BJ (cell line): Measurements from ENCODE around the gene C3. TPM values are rescaled to one million over a fixed set of nuclear protein-coding genes. Genes with fewer than 3 reads are reported as not detected.
A peak's percentile ranks its signal among the peaks of the same experiment; 100 is the strongest.

ENCODE experiments used
- CTCF ChIA-PET: fragments of 350-600 bp; formaldehyde crosslinking; extraction: SDS; loops from one replicate; lab custom pipeline; 2021; ENCODE audit warnings: antibody characterized with exemption, inconsistent platforms; lab: Yijun Ruan, JAX
- POLR2A ChIA-PET: fragments of 300-600 bp; sonication (Branson Sonifier 250); formaldehyde crosslinking; extraction: SDS; loops from one replicate; lab custom pipeline; 2021; ENCODE audit warnings: antibody characterized with exemption; lab: Charles Lee
- DNase-seq: peaks from one replicate; pipeline ENCODE4 v3.0.0-alpha.2; 2011; ENCODE audit warnings: low read depth
- H3K27me3 ChIP-seq: 2 replicates; pipeline ENCODE4 v1.6.0; 2011; ENCODE audit warnings: low read length; ENCODE audit not compliant: control insufficient read depth, insufficient read depth
- H3K36me3 ChIP-seq: 2 replicates; pipeline ENCODE4 v1.5.1; 2011; ENCODE audit warnings: low read length; ENCODE audit not compliant: control insufficient read depth, insufficient read depth
- H3K4me3 ChIP-seq: 2 replicates; pipeline ENCODE4 v1.5.1; 2011; ENCODE audit warnings: low read depth, mild to moderate bottlenecking, control low read depth, low read length
- polyA plus RNA-seq: library from polyadenylated mRNA; depleted of rRNA; stranded (reverse); fragments of >200 nt; gene quantifications from 2 replicates; pipeline ENCODE4 v1.2.3, GENCODE V29; 2011; rRNA removed
- TF ChIP-seq, protein P1 (sequence below): IDR thresholded peaks from 2 replicates; pipeline ENCODE4 v1.5.1; 2011; ENCODE audit warnings: low read depth, mild to moderate bottlenecking, control low read depth, inconsistent platforms, low read length, moderate library complexity; ENCODE audit not compliant: insufficient read depth

The C3 gene
- polyA plus RNA-seq, 1 experiment, result 14.7 TPM

DNA sequence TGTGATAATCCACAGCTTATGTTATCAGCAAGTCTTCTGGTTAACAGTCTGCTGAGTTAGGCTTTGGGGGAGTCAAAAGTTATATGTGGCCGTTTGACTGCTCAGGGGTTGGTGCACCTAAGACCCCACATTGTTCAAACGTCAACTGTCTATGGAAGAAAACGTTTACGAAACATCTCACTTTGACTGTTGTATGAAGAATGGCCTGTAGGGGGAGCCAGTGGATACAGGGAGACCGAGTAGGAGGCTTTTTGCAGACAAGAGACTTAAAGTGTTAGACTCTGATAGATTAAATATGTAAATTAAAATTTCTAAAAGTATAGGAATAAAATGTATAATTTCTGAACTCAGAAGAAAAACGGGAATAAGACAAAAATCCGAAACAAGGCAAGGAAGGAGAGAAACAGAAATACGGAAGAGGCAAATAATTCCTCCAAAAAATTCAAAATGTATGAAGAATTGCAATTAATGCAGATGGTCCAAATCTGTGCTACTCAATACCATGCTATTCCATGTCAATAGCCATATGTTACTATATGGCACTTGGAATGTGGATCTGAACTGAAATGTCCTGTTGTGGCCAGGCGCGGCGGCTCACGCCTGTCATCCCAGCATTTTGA, 88.3 kb downstream of the C3 start:
- no peak for DNase-seq
- POLR2A ChIA-PET, result no interaction called here
- H3K4me3 ChIP-seq, result no peak overlapping the region

More for the DNA sequence above, 88.3 kb downstream of the C3 start:
- TF ChIP-seq, protein P1, sequence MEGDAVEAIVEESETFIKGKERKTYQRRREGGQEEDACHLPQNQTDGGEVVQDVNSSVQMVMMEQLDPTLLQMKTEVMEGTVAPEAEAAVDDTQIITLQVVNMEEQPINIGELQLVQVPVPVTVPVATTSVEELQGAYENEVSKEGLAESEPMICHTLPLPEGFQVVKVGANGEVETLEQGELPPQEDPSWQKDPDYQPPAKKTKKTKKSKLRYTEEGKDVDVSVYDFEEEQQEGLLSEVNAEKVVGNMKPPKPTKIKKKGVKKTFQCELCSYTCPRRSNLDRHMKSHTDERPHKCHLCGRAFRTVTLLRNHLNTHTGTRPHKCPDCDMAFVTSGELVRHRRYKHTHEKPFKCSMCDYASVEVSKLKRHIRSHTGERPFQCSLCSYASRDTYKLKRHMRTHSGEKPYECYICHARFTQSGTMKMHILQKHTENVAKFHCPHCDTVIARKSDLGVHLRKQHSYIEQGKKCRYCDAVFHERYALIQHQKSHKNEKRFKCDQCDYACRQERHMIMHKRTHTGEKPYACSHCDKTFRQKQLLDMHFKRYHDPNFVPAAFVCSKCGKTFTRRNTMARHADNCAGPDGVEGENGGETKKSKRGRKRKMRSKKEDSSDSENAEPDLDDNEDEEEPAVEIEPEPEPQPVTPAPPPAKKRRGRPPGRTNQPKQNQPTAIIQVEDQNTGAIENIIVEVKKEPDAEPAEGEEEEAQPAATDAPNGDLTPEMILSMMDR, result peak; percentile 88
- H3K27me3 ChIP-seq, result no peaks in the 10 kb centered on the region
- H3K36me3 ChIP-seq, result no peaks in the 10 kb centered on the region
- CTCF ChIA-PET, result interaction anchor here (0.6 to 4.5 kb wide), 19 partner anchors 12 to 239 kb away, joined by 3 to 43 read pairs (median 3); partner anchors contain the start of genes DENND1C, TNFSF14 and VAV1

Other genes with a start within 250 kb of the C3 start
- 0.07 TPM in 1 of 2 replicates, not detected in the other for gene DENND1C, start 238.9 kb downstream of the C3 start, polyA plus RNA-seq
- not detected in 2 replicates for gene TUBB4A, start 218.3 kb downstream of the C3 start, polyA plus RNA-seq
- gene TNFSF9, start 189.6 kb downstream of the C3 start, polyA plus RNA-seq, result 0.11 and 0.26 TPM in 2 replicates
- not detected in 2 replicates for gene CD70, start 129.5 kb downstream of the C3 start, polyA plus RNA-seq
- gene TNFSF14, start 50.5 kb downstream of the C3 start, polyA plus RNA-seq, result not detected in 2 replicates
- gene GPR108, start 16.9 kb upstream of the C3 start, polyA plus RNA-seq, result 56.1 and 71.4 TPM in 2 replicates
- gene TRIP10, start 19.0 kb upstream of the C3 start, polyA plus RNA-seq, result 42.1 and 51.5 TPM in 2 replicates
- gene SH2D3A, start 46.8 kb upstream of the C3 start, polyA plus RNA-seq, result 0.07 TPM in 1 of 2 replicates, not detected in the other
- not detected in 2 replicates for gene VAV1, start 52.1 kb upstream of the C3 start, polyA plus RNA-seq
- not detected in 2 replicates for gene ADGRE1, start 166.9 kb upstream of the C3 start, polyA plus RNA-seq